HG03135 (cell line): Measurements from ENCODE around the gene SHQ1.
"Not testable (repeated sequence)": the region's sequence is repeated elsewhere in the genome, so short reads cannot be mapped to it uniquely, and the experiment has no call there.

Experiments used
- ATAC-seq: cut with Tn5 transposase; IDR thresholded peaks from one replicate; pipeline ENCODE4 v1.9.1; 2021; ENCODE audit warnings: mild to moderate bottlenecking, moderate library complexity; ENCODE audit not compliant: unreplicated experiment

Gene SHQ1

DNA sequence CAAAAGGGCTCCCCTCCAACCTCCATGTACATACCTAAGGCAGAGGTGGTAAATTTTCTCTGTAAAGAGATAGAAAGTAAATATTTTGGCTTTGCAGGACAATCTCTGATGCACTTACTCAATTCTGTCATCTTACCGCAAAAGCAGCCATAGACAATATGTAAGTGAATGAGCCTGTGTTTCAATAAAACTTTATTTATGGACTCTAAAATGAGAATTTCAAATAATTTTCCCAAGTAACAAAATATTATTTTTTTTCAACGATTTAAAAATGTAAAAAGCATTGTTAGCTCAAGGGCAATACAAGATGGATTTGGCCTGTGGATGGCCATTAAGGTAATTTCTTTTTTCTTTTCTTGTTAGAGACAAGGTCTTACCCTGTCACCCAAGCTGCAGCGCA is 44.7 kb downstream of the SHQ1 start:
- no peak for ATAC-seq

GRCh38 chr3:72802001-72802400 is 46.2 kb downstream of the SHQ1 start:
- ATAC-seq, result no peak

- ATAC-seq, result no peak
Measured at GRCh38 chr3:72800869-72801268, 47.4 kb downstream of the SHQ1 start.

DNA sequence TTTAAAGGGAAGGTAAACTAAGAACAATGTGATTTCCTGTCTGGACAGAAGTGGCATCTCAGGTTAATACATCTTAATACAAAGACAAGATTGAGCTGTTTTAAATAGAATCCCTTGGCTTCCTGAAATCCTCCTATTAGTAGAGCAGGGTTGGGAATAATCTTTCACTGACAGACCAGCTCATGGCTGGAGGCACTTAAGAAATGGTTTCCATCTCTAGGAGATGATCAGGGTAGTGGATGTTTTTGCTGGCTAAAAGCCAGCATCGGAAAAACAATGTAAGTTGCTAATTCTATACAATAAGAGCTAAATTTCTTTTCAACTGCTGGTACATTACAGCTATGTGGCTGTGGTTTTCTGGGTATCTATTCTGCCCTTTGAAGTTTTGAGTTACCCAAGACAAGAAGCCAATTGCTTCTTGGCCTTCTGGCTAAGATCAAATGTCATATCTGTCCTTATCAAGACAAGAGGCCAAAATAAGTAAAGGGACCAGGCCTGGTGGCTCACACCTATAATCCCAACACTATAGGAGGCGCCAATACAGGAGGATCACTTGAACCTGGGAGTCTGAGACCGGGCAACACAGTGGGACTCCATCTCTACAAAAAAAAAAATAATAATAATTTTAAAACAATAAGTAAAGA is 49.6 kb downstream of the SHQ1 start:
- ATAC-seq, result no peak

DNA sequence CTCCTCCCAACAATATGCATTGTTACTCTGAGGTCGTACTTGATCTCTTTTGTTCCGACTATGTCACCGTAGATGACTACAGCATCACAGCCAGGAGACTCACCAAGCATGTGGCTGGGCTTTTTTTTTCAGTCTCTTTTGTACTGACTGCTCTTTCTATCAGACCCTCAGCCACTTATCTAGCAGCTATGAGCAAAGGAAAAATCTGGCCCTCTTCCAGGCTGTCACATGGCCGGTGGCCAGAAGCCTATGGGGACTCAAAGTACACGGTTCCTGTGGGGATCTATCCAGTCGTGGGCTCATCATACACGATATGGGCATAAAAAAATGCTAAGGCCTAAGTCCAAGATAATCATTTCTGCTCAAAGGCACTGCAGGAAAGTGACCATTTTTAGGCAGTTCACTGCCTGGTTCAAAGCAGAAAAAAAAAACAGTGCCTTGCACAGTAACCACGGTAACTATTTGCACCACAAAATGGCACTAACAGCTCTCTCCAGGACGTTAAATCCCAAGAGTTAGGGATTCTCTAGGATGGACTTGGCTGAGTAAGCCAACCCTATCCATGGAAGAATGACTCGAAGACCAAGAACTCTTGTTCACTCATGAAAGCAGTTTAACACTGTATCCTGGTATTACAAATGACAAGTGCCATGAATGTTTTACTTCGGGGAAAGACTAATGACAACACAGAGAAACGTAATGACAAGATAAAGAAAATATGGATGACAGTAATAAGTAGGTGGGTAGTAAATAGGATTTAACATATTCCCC is 50.3 kb downstream of the SHQ1 start:
- no peak for ATAC-seq

DNA sequence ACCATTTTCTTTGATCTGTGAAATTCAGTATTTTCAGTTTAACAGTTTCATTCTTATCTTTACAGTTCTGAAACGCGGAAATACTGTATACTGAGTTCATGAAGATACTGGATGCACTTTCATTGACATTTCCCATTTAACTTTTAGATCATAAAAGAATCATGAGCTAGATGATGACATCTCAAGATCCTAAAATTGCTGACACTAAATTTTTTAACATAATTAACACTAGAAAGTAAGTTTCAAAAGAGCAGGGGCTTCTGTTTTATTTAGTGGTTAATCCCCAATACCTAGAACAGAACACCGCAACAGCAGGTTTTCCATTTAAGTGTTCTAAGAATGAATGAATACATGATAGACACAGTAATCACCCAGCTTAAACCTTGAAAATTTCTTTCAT is 54.2 kb downstream of the SHQ1 start:
- no peak for ATAC-seq

GRCh38 chr3:72791161-72791560 is 57.1 kb downstream of the SHQ1 start:
- no peak for ATAC-seq

- ATAC-seq, result no peak
Measured at GRCh38 chr3:72789786-72790185, 58.5 kb downstream of the SHQ1 start.

GRCh38 chr3:72788232-72788631 is 60.0 kb downstream of the SHQ1 start:
- ATAC-seq, result not testable (repeated sequence)

DNA sequence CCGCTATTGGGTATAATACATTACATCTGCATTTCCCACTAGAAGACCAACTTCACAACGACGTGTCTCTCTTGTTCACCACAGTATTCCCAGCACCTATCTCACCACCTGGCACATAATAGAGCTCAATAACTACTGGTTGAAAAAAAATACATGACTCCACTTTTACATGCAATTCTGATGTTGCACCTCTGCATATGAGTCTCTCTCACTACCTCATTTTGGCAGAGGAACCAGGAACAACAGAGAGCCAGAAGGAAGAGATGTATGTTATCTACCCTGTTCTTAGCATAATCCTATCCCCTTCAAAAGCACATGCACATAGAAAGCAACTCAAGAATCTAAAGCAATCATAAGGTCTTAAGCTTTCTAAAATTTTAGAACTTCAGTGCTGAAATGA is 61.6 kb downstream of the SHQ1 start:
- no peak for ATAC-seq

DNA sequence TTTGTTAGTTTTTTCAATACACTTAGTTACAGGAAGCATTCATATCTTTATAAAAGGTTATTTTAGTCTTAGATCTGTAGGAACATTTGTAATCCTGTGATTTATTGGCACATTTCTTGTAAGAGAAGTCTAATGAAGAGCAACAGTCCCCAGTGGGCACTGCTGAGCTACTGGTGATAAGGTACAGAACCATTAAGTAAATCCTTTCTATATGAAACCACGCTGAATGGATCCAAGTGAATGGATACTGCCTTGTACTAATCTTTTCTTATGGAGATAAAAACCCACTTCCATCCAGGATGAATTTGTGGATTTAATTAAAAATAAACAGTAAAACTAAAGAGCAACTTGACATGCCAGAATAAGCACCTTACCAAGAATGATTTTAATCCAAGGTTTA is 64.0 kb downstream of the SHQ1 start:
- ATAC-seq, result no peak

DNA sequence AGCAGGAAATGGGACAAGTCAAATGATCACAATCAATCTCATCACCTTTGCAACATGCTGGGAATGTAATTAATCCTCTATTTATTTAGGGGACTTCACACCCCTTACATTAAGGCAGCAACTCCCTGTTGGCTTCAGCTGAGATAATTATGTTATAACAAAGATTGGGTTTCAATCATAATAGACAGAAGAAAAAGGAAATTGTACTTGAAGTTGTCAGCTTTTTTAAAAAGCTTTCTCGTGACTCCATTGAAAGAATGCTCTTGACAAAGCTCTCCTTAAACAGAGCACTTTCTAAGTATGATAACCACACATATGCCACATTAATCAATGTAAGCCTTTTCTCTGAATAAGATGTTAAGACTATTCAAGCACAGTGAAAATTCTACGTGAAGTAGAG is 65.7 kb downstream of the SHQ1 start:
- ATAC-seq, result no peak

DNA sequence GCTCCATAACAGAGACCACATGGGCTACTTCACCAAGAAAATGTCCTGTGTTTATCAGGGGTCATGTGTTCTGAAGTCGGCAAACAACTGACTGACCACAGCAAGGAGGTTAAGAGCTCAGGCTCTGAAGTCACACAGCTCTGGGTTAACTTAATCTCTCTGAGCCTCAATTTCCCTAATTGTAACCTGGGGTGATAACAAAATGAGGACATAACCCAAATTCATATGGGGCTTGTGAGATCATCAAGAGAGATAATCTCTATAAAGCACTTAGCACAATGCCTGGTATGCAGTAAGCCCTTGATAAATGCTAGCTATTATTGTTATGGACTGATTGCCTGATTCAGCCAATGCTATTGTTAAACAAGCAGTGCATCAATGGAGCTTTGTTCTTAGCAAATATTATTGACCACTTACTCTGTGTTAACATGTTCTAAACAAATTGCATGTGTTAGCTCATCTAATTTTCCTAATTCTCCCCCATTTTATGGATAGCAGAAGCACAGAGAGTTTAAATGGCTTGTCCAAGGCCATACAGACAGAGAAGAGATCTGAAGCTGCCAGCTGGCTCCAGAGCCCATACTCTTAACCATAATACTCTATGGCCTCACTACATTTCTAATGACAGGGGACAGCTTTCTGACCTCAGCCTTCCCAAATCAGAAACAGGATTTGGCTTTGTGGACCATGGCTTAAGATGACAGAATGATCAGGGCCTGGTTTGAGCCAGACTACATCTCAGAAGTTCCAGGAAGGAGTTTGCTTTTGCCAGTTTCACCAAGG is 78.3 kb downstream of the SHQ1 start:
- no peak for ATAC-seq

DNA sequence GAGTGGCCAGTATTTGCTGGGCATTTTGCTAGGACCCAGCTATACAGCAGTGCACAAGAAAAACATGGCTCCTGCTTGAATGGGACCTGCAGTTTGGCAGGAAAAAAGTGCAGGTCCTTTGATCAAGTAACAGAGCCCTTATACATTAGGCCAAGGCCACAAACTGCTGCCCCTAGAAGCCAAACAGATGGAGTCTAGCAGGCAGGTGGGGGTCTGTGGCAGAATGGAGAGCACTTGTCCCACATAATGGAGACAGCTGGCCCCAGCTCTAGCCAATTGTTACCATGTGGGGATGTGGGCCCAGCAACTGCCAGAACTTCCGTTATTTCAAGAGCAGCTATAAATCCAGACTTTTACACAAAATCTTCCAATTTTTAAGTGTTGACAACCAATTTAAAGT is 79.3 kb downstream of the SHQ1 start:
- no peak for ATAC-seq

- ATAC-seq, result no peak
Measured at GRCh38 chr3:72768481-72768880, 79.8 kb downstream of the SHQ1 start.

DNA sequence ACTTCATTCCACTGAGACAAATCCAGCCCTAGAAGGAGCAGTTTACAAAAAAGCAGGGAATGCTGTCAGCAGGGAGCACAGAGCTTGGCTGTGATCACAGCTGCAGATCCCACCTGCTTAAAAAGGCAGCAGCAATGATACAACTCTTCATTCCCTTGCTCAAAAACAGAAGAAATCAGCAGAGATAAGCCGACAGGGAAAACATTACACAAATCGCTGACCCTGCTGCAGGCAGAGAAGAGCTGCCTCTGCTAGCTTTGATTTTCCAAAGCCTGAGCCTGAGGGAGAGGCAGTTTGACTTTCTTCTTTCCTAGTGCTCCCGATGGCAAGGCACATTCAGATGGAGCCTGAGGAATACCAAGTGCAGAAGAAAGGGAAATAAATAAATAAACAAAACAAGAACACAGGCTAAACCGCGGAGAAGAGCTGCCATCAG is 80.2 kb downstream of the SHQ1 start:
- no peak for ATAC-seq

GRCh38 chr3:72766866-72767265 is 81.4 kb downstream of the SHQ1 start:
- no peak for ATAC-seq

GRCh38 chr3:72763751-72764440 is 84.3 kb downstream of the SHQ1 start:
- no peak for ATAC-seq

- ATAC-seq, result no peak
Measured at GRCh38 chr3:72761410-72761809, 86.8 kb downstream of the SHQ1 start.

DNA sequence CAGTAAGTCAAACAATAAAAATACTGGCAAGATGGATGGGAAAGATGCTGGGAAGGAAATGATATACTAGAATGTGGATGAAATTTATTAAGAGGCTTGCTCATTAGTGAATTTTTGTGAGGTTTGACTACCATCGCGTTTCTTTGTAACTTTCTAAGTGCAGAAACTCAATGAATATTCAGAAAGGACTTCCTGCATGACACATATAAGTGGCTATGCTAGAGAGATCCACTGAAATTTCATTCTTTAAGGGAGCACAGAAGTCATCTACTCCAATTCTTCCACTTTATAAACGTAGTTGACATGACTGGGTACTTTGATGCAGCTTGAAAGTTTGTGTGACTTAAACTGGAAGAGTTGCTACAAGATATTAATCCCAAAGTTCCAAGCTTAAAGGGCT is 88.0 kb downstream of the SHQ1 start:
- no peak for ATAC-seq

- ATAC-seq, result peak; percentile 100
Measured at GRCh38 chr3:72756900-72757299, 91.3 kb downstream of the SHQ1 start.
